ENCODE data around the gene APBB2.

DNA sequence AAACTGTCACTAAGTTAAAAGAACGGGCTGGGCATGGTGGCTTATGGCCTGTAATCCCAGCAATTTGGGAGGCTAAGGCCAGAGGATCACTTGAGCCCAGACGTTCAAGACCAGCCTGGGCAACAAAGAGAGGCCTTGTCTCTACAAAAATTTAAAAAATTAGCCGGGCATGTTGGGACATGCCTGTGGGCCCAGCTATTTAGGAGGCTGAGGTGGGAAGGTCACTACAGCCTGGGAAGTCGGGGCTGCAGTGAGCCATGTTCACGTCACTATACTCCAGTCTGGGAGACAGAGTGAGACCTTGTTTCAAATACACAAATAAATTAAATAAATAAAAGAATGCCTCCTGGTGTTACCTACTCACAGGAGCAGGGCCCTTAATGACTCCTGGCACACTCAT lies 69.5 kb downstream of the APBB2 start:
- no peak for TF ChIP-seq GATA2 (IDR thresholded peaks at IDR 0.05; ENCODE audit: low read depth, low read length)
- no peak for TF ChIP-seq GATA3 (IDR thresholded peaks at IDR 0.05; ENCODE audit: low read depth, low read length)
